GM19372 (cell line): Measurements from ENCODE around the gene CTDSP2.
"Not testable (repeated sequence)": the region's sequence is repeated elsewhere in the genome, so short reads cannot be mapped to it uniquely, and the experiment has no call there.

Experiments used
- ATAC-seq: cut with Tn5 transposase; IDR thresholded peaks from one replicate; pipeline ENCODE4 v1.9.1; 2021; ENCODE audit warnings: mild to moderate bottlenecking, low read depth, moderate library complexity; ENCODE audit not compliant: unreplicated experiment

The CTDSP2 gene

DNA sequence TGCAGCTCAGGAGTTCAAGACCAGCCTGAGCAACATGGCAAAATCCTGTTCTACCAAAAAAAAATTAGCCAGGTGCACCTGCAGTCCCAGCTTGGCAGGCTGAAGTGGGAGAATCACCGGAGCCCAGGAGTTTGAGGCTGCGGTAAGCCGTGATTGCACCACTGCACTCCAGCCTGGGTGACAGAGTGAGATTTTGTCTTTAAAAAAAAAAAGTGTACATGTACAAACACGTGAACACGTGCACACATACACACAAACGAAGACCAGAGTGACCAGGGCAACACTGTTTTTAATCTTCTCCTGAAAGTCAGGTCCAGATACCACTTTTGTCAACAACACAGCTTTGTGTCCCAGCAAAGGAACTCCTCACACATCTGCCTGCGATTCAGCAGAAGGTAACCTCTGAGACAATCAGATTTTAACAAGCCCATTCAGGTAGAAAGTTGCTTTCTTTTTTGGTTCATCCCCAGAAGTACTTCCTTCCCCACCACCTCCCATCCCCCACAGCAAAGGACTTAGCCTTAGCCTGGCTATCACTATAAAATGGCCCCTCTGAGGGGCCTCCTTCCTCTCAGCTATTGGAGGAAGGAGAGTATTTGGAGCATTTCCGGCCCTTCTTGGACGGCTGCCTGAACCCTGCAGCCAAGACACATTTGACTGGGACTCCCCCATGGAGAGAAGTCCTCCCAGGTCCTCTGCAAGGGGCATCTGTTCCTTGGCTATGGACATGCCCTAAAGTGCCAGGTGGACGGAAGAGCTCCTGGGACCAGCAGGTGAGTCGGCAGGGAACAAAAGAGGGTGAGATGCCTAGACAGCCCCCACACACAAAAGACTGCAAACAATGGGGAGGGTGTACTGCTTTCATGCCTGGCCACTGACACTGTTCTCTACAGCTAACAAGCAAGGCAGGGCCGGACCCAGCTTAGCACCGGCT, 9.8 kb downstream of the CTDSP2 start:
- ATAC-seq: peak; percentile 43

DNA sequence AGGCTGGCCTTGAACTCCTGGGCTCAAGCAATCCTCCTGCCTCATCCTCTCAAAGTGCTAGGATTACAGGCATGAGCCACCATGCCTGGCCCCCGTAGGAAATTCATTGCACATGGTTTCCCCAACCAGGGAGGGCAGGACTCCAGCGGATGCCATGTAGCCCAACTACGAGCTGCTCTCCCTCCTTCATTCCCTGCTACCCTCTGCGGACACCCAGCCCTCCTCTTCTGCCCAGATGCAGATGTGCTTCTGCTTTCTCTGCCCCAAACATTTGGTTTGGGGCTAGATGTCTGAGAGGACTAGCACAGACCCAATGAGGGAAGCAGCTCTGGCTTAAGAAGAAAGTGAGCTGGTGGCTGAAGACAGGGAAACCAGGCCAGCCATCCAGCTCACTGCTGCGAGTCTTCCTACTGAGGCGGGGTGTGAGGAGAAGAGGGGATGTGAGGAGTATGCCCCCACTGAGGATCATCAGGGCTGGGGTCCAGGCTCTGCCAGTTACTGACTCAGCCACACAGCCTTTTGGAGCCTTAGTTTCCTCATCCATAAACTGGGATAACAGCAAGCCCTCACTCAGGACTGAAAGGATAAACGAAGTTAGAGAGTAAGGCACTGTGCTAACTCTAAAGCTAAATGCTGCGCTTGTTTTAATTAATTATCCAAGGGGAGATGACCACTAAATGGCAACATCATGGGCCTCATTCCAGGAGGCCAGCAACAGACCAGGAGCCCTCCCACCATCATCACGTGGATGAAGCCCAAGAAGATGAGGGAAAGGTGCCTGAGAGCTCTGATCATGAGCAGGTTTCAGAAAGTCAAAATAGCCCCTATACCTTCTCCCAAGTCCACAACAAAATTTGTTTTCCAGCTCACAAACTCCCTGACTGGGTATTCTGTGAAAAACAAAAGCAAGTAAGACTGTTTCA, 10.9 kb downstream of the CTDSP2 start:
- no peak for ATAC-seq

DNA sequence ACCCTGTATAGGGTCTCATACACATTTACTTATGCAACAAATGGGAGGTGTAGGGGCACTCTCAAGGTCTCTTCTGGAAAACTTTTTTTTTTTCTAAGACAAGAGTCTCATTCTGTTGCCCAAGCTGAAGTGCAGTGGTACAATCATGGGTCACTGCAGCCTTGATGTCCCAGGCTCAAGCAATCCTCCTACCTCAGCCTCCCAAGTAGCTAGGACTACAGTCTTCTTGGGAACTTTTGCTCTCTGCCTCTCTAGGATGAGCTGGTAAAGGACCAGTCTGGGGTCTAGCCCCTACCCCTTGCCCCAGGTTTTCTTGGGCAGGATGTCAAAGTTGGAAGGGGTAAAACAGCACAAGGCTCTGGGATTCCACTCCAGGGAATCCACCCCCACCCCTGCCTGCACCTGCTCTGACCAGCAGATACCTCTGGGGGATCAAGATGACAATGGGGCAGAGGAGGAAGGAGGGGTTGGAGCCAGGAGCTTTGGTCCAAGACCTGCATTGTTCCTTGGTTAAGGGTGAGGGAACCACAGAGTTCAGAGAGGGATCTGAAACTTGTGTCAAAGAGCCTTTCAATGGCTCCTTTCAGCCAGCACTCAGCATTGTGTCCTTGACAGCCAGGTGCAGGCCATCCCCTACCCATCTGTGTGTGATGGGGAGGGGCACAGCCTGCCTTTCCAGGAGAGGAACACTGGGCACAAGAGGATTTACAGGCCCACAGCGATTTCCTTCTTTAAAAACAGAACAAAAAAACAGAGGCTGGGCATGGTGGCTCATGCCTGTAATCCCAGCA, 12.2 kb downstream of the CTDSP2 start:
- ATAC-seq: no peak

DNA sequence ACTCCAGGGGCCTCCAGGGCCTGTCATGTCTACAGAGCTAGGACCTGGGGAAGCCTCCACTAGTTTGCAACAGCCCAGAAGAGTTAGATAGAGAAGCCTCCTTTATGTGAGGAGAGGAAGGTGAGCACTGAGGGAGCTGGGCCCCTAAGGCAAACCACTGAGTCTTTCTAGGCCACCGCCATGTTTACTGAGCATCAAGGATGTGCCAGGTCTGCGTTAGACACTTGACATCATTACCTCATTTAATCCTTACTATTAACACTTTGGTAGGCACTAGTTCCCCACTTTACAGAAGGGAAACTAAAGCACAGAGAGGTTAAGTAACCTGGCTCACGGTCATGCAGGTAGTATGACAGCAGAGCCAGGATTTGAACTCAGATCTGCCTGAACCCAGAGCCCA, 12.9 kb downstream of the CTDSP2 start:
- no peak for ATAC-seq

DNA sequence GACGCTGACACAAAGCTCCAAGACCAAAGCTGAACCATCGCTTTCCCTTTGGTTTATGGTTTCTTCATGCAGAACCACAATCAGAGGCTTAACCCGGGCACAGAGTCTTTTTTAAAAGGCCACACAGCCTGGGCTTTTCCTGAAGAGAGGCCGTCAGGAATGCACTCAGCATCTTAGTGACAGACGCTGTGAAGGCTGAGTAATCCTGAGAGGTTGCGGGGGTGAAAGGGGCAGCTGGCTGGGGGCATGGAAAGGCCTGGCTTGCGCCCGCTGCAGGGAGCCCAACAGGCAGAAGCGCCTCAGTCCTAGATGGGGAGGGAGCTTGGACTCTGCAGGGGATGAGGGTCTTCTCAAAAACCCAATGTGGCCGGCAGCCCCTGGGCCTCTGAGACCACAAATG, 13.6 kb downstream of the CTDSP2 start:
- ATAC-seq: no peak

DNA sequence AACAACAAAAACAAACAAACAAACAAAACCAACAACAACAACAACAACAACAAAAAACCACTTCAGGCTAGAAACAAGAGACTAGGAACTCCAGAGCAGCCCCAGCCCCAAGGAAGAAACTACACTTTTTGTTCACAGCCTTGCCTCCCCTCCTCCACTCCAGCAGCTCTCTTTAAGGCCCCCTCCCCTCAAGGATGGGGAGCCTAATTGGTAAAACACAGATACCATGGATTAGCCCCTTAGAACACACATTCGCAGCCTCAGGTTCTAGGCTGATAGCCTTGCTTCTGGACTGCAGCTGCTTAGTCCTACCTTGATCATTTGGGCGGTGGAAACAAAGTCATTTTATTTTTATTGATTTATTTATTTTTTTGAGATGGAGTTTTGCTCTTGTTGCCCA, 16.1 kb downstream of the CTDSP2 start:
- ATAC-seq: no peak

DNA sequence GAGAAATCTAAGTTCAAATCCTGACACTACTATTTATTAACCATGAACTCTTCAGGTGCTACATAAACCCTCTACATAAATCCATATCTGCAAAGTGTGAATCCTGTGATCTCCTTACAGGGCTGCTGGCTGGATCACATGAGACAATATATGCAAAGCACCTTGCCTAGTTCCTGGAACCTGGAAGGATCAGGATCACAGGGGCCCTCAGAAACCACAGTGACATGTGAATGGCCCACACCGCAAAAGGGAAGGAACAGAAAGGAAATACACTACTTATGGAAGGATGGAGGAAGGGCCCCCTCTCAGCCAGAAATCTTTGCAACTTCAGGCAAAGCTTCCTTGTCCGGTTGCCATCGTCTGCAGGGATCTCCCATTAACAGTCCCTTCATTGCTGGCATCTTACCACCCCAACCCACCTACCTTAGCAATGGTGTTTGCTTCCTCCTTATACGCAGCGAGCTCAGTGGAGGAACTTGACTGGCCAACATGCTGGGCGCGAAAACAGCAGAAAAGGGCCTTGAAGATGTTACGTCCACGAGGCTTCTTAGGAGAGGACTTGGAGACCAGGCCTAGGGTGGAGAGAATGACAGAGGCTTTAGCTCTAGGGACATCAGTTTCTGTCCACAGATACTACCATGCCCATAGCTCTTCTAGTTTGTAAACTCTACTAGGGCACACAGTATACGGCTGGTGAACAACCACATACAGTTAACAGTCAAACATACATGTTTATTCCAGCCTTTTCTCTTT, 17.3 kb downstream of the CTDSP2 start:
- ATAC-seq: no peak

DNA sequence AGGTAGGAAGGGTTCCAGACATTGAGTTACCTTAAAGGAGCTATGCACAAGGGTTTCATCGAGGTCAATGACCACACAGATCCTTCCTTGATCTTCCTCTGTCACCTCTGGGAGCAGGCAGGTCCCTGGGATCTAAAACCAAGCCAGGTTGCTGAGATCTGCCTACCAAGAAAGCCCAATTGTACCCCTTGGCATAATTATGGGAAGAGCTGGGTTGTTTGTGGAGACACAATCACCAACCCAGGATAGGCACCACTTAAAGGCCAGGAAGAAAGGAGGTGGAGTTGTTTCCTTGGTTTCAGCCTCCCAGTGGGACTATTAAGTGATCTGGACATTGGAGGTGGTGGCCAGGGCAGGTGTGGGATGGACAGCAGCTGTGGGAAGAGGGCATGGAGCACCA, 19.6 kb downstream of the CTDSP2 start:
- ATAC-seq: no peak

DNA sequence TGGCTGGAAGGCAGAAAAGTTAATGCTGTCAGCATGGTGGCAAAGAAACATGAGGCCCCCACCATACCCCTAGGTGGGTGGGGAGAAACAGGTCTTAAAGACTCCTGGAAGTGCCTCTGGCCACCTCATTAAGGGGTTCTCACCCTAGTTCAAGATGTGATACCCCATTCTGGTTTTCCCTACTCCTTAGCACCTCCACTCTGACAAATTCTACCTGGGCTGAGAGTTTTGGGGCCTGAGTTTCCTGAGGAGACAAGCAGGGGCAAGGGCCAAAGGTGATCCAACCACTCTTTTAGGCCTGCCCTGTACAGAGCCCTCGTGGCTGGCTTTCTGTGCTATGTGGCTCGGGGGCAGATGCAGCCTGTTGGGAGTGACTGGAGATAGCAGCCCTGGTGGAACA, 20.1 kb downstream of the CTDSP2 start:
- no peak for ATAC-seq

DNA sequence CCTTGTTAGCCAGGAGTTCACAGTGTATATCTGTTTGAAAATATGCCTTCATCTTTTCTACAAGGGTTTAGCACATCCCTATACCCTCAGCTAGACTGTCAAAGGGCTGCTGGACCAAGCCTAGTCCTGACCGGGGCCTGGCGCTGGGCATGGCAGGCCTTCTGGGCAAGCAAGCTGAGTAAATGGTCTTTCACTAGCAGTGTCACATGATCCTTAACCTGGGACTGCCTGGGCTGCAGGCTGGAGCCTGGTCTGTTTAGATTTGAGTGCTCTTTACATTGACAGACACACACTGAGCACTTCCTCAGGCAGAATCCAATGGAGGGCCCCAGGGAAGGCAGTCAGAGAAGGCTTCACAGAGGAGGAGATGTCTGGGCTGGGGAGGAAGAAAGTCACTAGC, 21.1 kb downstream of the CTDSP2 start:
- ATAC-seq: no peak

DNA sequence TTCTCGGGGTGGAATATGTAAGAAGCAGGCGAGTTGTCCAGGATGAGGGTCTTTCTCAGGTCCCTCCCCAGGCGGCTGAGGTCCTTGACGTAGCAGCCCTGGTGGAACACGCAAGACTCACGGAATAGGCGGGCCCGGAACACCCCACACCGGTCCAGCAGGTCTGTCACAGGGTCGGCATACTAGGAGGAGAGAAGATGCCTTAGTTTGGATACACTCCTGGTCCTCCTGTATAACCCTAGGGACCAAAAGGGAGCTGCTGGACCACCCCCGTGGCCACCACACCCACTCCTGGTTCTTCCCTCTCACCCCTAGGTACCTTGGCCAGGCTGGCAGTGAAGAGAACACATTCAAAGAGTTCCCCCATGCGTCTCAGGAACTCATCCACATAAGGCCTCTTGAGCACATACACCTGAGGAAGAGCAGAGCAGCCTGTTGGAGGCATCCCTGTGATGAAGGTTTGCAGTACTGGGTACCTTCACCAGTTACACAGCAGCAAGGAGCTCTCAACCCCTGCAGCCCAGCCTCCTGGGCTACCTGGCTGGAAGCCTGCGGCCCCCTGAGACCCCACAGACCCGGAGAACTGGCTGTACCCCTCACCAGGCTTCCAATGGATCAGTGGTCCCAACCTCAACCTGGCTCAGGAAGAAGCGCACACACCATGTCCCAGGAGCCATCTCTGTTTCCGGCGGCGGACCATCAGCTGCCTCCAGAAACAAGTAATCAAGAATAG, 22.5 kb downstream of the CTDSP2 start:
- ATAC-seq: no peak

DNA sequence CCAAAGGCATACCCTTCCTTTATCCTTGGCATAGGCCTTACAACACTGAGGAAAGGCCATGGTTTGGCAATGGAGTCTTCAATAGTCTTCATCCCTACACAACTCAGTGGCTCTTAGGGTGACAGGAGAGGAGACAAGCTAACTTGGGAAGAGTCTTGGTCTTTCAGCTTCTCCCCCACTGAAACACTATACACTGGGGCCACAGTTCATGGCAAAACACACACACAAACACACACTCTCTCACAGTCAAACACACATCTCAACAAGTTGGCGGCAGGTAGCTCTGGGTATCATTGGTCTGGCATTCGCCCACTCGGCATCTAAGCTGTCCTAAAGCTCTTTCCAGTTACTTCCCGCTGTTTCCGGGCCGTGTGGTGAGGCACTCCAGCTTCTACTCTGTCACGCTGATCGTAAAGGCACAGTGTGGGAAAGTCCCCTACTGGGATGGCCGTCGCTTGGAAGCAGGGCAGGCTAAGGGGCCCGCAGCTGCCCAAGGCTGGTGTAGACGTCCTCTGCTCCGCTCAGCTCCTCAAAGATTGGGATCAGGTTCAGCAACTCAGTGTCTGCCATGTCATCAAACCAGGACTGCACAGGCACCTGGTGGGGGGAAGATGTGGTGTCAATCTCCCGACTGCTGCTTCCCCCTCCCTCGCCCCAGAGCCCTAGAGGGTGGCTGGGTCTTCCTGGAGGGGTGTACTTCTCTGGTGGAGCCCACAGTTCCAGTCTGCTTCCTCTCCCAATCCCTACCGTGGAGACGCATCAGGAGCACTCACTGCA, 23.2 kb downstream of the CTDSP2 start:
- ATAC-seq: no peak

DNA sequence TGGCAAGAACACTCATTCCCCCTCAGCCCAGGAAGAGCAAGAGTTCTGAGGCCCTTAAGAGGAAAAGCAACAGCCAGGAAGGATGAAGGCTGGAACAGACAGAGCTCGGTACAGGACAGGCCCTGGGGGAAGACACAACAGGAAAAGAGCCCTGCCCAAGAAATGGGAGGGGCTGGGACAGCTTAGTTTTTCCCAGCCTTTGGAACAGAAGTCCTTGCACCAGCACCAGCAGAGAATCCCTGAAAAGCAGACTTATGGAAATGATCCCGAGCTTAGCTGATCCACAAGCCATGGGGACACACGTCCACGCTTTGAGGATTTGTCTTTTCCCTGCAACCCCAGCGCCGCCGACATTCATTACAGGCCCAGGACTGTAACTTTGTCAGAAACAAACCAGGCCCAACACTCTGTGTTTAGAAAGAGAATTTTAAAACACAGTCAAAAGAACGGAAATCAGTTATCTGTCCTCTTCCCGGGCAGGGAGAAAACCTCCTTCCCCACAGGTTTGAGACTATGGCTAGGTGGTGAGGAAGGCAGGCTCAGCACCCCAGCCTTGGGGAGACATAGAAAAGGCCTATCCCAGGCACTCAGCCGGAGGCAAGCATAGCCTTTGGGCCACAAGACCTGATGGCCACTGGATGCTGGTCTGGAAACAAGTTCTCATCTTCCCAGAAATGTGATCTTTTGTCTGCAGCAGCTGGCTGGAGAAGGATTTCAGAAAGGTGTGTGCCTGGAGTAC, 24.0 kb downstream of the CTDSP2 start:
- ATAC-seq: no peak

DNA sequence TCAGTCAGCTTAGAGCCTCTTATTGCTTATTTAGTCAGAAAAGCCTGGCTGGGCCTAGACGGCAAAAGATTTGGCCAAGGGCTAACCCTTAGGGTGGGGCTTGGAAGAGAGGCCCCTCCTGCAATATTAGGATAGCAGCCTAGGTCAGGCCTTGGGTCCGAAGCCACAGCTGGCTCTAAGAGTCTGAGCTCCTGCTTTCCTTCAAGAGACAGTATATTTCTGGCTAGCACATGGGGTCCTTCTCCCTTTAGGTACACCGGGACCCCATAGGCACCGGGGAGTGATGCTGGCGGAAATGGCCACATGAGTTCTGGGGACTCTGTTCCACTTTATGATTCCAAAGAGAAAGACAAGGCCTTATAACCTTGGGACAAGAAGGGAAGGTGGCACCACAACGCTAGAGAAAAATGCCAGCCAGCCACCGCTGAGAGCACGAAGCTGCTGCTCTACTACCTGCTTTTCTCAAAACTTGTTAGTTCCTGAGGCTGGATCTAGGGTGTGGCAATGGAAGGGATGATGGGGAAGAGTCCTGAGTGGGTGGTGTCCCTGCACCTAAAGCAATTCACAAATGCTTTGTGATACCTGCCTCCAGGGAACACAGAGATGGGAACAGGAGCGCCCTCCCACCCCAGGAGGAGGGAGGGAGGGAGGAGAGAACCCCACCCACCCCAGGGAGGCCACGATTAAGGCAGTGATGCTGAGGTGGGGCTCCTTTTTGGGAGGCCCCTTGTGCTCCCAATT, 24.9 kb downstream of the CTDSP2 start:
- no peak for ATAC-seq

DNA sequence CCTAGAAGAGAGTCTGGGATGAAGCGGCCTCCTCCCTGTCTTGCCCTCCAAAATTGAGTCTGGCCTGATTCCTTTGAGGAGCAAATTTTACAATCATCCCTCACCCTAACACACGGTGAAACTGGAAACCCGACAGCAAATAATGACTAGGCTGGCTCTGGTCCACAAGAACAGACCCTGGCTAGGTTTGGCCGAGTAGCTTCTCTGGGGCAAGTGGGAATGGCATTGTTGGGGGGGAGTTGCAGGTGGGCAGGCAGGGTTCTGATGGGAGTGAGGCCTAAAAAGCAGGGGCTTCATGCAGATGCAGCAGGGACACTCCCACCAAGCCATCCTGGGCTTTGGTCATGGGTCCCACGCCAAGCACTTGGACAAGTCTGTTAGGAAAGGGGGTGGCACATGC, 25.5 kb downstream of the CTDSP2 start:
- not testable (repeated sequence) for ATAC-seq

DNA sequence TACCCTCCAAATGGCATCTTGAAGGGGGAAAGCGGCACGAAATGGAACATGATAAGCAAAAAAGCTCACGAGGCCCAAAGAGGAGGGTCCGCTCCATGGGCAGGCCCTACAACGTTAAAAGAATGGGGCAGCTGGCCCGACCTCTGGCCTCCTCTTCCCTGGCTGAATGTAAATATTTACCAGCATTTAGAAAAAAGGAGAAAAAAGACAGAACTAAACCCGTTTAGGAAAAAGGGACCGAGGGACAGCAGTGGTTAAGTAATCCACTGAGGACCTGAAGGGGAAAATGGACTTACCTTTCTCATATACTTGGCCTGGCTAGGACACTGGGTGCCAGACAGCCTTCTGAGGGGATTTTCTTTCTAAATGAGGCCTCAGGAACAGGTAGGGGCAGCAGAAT, 26.4 kb downstream of the CTDSP2 start:
- not testable (repeated sequence) for ATAC-seq

DNA sequence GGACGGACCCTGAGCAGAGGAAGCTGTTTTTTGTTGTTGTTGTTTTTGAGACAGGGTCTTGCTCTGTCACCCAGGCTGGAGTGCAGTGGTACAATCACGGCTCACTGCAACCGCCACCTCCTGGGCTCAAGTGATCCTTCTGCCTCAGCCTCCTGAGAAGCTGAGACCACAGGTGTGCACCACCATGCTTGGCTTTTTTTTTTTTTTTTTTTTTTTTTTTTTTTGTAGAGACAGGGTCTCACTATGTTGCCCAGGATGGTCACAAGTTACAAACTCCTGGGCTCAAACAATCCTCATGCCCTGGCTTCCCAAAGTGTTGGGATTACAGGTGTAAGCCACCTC, 28.6 kb downstream of the CTDSP2 start:
- ATAC-seq: not testable (repeated sequence)
